Activated CD8-positive, alpha-beta T cell treated with anti-CD3 and anti-CD28 coated beads, Interleukin-2, amount 10 ng/mL, durations not matched to agents 7 days and 5 days (primary cell): ENCODE data around the gene RHOT2. TPM values are rescaled to one million over a fixed set of nuclear protein-coding genes. Genes with fewer than 3 reads are reported as not detected.

Experiments
- ATAC-seq: fragments of 150-1000 bp; cut with Tn5 transposase; one replicate; pipeline ENCODE4 v1.10.0; 2021; ENCODE audit warnings: moderate library complexity
- CTCF ChIA-PET: fragments of 350-600 bp; sonication (Branson Sonifier 250); formaldehyde crosslinking; loops from one replicate; lab custom pipeline; 2021; ENCODE audit warnings: antibody characterized with exemption; lab: Charles Lee
- POLR2A ChIA-PET: fragments of 350-600 bp; sonication (Branson Sonifier 250); formaldehyde crosslinking; loops from one replicate; lab custom pipeline; 2021; ENCODE audit warnings: antibody characterized with exemption; lab: Charles Lee
- DNase-seq: peaks from one replicate; pipeline ENCODE4 v3.0.0-alpha.2; 2020
- H3K27ac Mint-ChIP-seq: one replicate; pipeline ENCODE4 v1.8.0; 2021; ENCODE audit warnings: mild to moderate bottlenecking, mixed read lengths
- H3K27me3 Mint-ChIP-seq: one replicate; pipeline ENCODE4 v1.8.0; 2021; ENCODE audit warnings: low read depth, mixed read lengths
- H3K36me3 Mint-ChIP-seq: one replicate; pipeline ENCODE4 v1.8.0; 2021; ENCODE audit warnings: low read depth, mixed read lengths
- H3K4me1 Mint-ChIP-seq: one replicate; pipeline ENCODE4 v1.8.0; 2021; ENCODE audit warnings: low read depth, mixed read lengths
- H3K4me3 Mint-ChIP-seq: one replicate; pipeline ENCODE4 v1.8.0; 2021; ENCODE audit warnings: mild to moderate bottlenecking, mixed read lengths
- H3K9me3 Mint-ChIP-seq: one replicate; pipeline ENCODE4 v1.8.0; 2022; ENCODE audit warnings: mixed read lengths; ENCODE audit not compliant: insufficient read depth
- total RNA-seq, 2 experiments: library from RNA; stranded (reverse); gene quantifications; one replicate each; pipeline ENCODE4 v1.2.3, GENCODE V29; 2021

RHOT2 gene
- total RNA-seq, 2 experiments from 2014 or later = 135 to 139 TPM

DNA sequence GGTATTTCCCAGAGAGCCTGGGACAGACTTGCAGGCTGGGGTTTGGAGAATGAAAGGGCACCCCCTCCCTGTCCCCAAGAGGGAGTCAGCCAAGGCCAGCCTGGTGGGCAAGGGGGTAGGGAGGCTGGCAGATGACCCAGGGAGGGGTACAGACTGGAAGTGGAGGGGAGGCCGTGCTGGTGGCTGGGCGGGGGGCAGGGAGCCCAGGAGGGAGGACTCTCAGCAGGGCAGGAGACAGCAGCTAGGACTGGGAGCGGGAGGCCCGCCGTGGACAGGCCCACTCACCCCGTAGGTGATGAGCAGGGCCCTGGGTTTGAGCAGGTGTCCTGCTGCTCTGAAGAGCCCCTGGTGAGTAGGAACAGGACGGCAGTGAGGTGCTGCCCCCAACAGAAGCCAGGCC is 32.9 kb upstream of the RHOT2 start:
- H3K27me3 Mint-ChIP-seq = peaks cover 2% of the 10 kb centered on the region
- no peaks in the 10 kb centered on the region for H3K9me3 Mint-ChIP-seq
- peak overlapping the region; percentile 57 for H3K27ac Mint-ChIP-seq
- H3K36me3 Mint-ChIP-seq = peaks cover 3% of the 10 kb centered on the region
- H3K4me3 Mint-ChIP-seq = peak overlapping the region; percentile 60
- H3K4me1 Mint-ChIP-seq = peaks cover 10% of the 10 kb centered on the region
- ATAC-seq (no peak), DNase-seq (no peak)
- CTCF ChIA-PET = no interaction called here
- POLR2A ChIA-PET = no interaction called here

DNA sequence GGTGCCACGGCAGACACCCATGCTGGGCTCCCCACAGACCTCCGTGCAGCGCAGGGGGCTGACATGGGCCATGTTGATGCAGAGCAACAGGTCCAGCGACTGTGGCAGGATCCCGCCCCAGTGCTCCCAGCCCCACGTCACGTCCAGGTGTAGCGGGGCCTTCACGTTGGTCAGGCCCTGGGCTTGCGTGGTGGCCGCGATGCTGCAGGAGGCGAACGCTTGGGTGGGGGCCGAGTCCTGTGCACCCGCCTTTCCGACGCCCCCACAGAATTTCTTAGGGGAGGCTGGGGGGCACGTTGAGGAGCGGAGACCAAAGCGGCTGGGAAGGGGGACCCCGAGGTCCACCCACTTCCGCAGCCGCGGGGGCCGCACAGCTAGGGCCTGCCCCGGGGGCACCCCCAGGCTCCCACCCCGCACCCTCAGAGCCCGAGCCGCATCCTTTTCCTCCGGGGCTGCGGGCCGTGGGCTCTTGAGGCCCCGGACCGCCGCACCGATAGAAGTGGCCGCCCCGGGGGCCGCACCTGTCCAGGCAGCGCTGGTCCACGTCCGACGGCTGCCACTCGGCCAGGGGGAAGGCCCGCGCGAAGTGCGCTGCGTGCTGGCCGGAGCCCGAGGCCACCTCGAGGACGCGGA is 32.2 kb upstream of the RHOT2 start:
- Mint-ChIP-seq H3K4me3 (peak overlapping the region; percentile 90), H3K4me1 (peaks cover 10% of the 10 kb centered on the region), H3K36me3 (peaks cover 3% of the 10 kb centered on the region), H3K27ac (peak overlapping the region; percentile 39), H3K27me3 (peaks cover 2% of the 10 kb centered on the region), H3K9me3 (no peaks in the 10 kb centered on the region)
- ATAC-seq (peak; percentile 2), DNase-seq (no peak)
- ChIA-PET CTCF (interaction anchor here (1.0 to 2.7 kb wide), 3 partner anchors 13 to 70 kb away, joined by 3 to 16 read pairs (median 3); partner anchors contain the start of gene WDR90), POLR2A (interaction anchor here (0.8 to 1.2 kb wide), 4 partner anchors 45 to 108 kb away, joined by 3 to 4 read pairs (median 3); partner anchors contain the start of genes CAPN15 and STUB1)

DNA sequence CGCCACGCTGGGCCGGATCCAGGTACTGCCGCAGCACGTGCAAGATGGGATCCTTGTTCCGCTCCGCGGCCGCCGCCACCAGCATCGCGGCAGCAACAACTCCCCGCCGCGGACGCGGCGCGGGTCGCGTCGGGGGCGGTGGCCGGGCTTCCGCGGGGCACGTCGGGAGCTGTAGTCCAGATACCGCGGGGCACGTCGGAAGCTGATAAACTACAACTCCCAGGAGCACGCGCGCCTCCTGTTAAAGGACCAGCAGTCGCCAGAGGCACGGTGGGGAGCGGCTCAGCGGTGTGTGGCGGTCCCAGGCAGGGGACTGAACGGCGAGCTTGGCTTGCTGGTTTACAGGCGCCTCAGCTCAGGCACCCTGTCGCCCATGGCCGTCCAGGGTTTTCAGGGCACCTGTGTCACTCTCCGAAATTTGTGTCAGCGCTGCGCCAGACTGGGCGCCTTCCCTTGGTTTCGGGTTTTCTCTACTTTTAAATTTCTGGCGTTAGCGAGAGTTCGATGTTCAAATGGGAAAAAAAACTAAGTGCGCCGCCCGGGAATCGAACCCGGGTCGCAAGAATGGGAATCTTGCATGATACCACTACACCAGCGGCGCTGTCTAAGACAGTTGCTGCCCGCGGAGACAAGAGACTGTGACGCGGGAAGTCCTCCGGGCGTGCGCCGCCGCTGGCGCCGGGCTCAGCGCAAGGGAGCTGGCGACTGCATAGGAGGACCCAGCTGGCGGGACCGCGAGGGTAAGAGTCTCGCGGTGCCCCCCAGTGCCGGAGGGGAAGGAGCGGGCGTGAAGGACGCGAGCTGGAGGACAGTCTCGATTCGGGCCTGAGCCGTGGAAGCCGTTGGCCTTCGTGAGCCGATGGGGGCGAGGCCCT is 31.5 kb upstream of the RHOT2 start, which contains the start of gene METTL26:
Gene METTL26, minus strand, starts transcription at position 100 of the 875 bp plus-strand sequence. Its CDS starts 15 bp downstream, at position 85.
- ATAC-seq (peak; percentile 86), DNase-seq (peak; percentile 96)
- peak within 1 kb of the TSS; percentile 88 for H3K27ac Mint-ChIP-seq
- H3K27me3 Mint-ChIP-seq = peaks cover 2% of the 10 kb centered on the region
- no peaks in the 10 kb centered on the region for H3K9me3 Mint-ChIP-seq
- ChIA-PET CTCF (interaction anchor here (0.7 to 2.7 kb wide), 5 partner anchors 12 to 71 kb away, joined by 3 to 16 read pairs (median 3); partner anchors contain the start of gene WDR90), POLR2A (interaction anchor here (0.6 to 1.2 kb wide), 6 partner anchors 43 to 499 kb away, joined by 3 to 4 read pairs (median 3); partner anchors contain the start of genes CAPN15 and STUB1)
- peaks cover 3% of the 10 kb centered on the region for H3K36me3 Mint-ChIP-seq
- peak within 1 kb of the TSS; percentile 90 for H3K4me3 Mint-ChIP-seq
- peaks cover 10% of the 10 kb centered on the region for H3K4me1 Mint-ChIP-seq

DNA sequence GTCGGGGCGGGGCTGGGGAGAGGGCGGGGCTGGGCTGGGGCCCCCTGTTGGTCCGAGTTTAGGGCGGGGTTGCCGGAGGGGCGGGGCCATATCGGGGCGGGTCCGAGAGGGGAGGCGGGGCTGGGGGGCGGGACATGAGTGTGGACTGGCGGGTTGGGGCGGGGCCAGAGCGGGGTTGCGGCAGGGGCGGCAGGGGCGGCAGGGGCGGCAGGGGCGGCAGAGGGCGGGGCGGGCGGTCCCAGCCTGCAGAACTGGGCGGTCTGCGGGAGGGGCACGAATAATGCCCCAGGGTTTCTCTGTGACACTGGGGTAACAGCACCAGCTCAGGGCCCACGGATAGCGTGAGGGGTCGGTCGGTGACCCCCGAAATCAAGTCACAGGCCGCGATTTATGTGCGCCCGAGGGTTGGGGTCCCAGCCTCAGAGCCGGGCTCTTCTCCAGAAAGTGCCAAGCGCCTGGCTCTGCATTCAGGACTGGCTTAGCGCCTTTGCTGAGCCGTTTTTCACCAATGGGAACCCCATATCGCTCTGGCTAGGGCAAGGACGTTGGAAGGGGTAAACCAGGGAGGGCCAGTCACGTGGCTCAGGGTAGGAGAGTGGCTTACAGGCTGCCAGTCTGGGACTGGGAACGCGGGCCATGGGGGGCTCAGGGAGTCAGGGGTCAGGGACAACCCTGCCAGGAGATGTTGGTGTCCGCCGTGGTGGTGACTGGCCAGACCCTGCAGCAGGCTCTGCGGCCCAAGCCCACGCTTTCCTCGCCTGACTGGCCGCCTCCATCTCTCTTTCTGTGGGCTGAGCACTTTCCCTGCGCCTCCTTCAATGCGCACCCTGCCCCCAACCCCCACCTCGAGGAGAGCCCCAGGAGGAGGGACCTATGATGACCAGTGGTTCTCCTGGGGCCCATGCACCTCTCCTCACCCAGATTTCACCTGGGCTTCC is 30.6 kb upstream of the RHOT2 start:
- ChIA-PET CTCF (interaction anchor here (1.2 to 2.7 kb wide), 3 partner anchors 11 to 72 kb away, joined by 3 to 16 read pairs (median 3); partner anchors contain the start of gene WDR90), POLR2A (interaction anchor here (1.1 kb wide), 1 partner anchor 42 kb away, joined by 3 read pairs; no protein-coding TSS in a partner anchor)
- H3K36me3 Mint-ChIP-seq = peaks cover 3% of the 10 kb centered on the region
- ATAC-seq (peak; percentile 16), DNase-seq (peak; percentile 92)
- H3K27ac Mint-ChIP-seq = peak overlapping the region; percentile 88
- peaks cover 10% of the 10 kb centered on the region for H3K4me1 Mint-ChIP-seq
- H3K4me3 Mint-ChIP-seq = peak overlapping the region; percentile 90
- H3K9me3 Mint-ChIP-seq = no peaks in the 10 kb centered on the region
- peaks cover 2% of the 10 kb centered on the region for H3K27me3 Mint-ChIP-seq

DNA sequence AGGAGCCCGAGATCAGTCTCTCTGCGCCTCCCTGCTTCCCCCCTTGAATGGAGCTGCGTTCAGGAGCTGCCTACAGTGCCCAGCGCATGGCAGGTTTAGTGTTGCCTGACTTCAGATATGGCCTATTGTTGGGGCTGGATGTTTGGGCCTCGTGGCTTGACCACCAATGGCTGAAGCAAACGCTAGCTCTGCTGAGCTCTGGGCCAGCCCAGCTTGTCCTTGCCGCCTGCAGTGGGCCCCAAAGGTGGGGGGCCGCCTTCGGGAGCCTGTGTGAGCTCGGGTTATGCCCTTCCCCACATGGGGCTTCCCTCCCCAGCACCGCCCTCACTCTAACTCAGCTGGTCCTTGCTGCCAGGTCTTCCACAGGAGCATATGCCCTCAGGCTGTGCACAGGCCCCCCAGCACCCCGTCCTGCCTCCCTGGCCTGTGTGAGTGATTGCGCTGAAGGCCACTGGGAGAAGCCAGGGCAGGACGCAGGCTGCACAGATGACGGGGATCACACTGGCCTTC is 29.8 kb upstream of the RHOT2 start:
- Mint-ChIP-seq H3K4me3 (no peak overlapping the region), H3K9me3 (no peaks in the 10 kb centered on the region), H3K4me1 (peaks cover 16% of the 10 kb centered on the region), H3K27me3 (peaks cover 2% of the 10 kb centered on the region), H3K27ac (no peak overlapping the region), H3K36me3 (peaks cover 3% of the 10 kb centered on the region)
- POLR2A ChIA-PET = no interaction called here
- ATAC-seq (no peak), DNase-seq (no peak)
- CTCF ChIA-PET = interaction anchor here (2.7 kb wide), 1 partner anchor 10 kb away, joined by 16 read pairs; the partner anchor contains the start of gene WDR90

DNA sequence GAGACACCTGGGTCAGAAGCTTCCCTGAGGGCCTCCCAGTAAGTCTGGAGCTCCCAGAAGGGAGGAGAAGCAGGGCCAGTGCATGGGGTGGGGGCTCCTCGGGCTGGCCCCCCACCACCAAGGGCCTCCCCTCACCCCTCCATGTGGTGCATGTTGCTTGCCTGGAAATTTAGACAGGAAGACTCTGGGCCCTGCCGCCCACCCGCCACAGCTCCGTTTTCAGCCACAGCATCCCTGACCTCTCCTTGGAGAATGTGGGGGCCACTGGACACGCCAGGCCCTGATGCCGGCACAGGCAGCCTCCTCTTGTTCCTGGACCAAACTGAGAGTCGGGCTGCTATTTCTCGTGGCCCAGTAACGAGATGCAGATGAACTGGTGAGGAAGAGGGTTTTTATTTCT is 29.1 kb upstream of the RHOT2 start:
- Mint-ChIP-seq H3K36me3 (peaks cover 6% of the 10 kb centered on the region), H3K9me3 (no peaks in the 10 kb centered on the region), H3K27ac (no peak overlapping the region), H3K4me3 (no peak overlapping the region), H3K4me1 (peaks cover 21% of the 10 kb centered on the region), H3K27me3 (peaks cover 2% of the 10 kb centered on the region)
- ChIA-PET POLR2A (no interaction called here), CTCF (no interaction called here)
- no peak for ATAC-seq
- DNase-seq = no peak

DNA sequence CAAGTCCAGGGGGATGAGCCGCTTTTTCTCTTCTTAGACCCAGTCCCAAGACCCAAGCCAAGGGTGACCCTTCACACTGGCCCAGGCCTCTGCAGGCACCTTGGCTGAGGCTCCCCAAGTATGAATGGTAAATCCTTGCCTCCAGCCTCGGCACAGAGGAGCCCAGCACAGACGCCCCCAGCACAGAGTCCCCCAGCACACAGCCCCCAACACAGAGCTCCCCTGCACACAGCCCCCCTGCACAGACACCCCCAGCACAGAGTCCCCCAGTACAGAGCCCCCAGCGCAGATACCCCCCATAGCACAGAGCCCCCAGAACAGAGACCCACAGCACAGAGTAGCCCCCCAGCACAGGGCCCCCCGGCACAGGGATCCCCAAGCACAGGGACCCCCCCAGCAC is 27.3 kb upstream of the RHOT2 start:
- Mint-ChIP-seq H3K27ac (no peak overlapping the region), H3K4me1 (peaks cover 17% of the 10 kb centered on the region), H3K4me3 (peak overlapping the region; percentile 42), H3K27me3 (peaks cover 2% of the 10 kb centered on the region), H3K36me3 (peaks cover 12% of the 10 kb centered on the region), H3K9me3 (no peaks in the 10 kb centered on the region)
- POLR2A ChIA-PET = no interaction called here
- CTCF ChIA-PET = no interaction called here
- ATAC-seq (no peak), DNase-seq (no peak)

DNA sequence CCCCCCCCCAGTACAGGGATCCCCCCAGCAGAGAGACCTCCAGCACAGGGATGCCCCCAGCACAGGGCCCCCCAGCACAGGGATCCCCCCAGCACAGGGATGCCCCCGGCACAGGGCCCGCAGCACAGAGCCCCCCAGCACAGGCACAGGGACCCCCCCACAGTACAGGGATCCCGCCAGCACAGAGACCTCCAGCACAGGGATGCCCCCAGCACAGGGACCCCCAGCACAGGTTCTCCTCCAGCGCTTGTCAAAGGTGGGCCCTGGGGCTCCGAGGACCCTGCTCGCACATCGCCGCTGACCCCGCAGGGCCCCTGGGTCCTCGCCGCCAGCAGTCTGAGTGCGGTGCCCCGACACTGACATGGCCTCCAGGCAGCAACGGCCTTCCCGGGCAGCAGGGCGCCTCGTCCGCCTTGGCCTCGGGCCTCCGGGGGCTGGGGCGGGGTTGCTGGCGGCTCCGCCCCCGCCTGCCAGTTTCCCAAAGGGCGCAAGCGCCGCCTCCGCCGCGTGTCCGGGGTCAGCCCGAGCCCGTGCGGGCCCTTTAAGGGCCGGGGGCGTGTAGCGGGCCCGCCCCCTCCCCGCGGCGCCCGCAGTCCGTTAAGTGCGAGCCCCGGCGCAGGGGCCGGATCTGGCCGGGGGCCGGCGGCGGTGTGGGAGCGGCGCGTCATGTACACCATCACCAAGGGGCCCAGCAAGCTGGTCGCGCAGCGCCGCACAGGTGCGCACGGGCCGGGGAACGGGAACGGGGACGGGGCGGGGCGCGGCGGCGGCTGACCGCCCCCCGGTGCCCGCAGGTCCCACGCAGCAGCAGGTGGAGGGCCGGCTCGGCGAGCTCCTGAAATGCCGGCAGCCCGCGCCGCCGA is 26.4 kb upstream of the RHOT2 start, which contains the start of gene MCRIP2:
Gene MCRIP2, plus strand, starts transcription at position 503 of the 863 bp plus-strand sequence. Its CDS starts 164 bp downstream, at position 667.
- H3K27me3 Mint-ChIP-seq = peaks cover 2% of the 10 kb centered on the region
- H3K9me3 Mint-ChIP-seq = no peaks in the 10 kb centered on the region
- ATAC-seq = peak; percentile 66
- CTCF ChIA-PET = no interaction called here
- peak; percentile 76 for DNase-seq
- H3K4me3 Mint-ChIP-seq = peak within 1 kb of the TSS; percentile 70
- H3K27ac Mint-ChIP-seq = peak within 1 kb of the TSS; percentile 67
- peaks cover 15% of the 10 kb centered on the region for H3K4me1 Mint-ChIP-seq
- peaks cover 12% of the 10 kb centered on the region for H3K36me3 Mint-ChIP-seq
- POLR2A ChIA-PET = interaction anchor here (1.1 kb wide), 1 partner anchor 13 kb away, joined by 3 read pairs; no protein-coding TSS in a partner anchor

DNA sequence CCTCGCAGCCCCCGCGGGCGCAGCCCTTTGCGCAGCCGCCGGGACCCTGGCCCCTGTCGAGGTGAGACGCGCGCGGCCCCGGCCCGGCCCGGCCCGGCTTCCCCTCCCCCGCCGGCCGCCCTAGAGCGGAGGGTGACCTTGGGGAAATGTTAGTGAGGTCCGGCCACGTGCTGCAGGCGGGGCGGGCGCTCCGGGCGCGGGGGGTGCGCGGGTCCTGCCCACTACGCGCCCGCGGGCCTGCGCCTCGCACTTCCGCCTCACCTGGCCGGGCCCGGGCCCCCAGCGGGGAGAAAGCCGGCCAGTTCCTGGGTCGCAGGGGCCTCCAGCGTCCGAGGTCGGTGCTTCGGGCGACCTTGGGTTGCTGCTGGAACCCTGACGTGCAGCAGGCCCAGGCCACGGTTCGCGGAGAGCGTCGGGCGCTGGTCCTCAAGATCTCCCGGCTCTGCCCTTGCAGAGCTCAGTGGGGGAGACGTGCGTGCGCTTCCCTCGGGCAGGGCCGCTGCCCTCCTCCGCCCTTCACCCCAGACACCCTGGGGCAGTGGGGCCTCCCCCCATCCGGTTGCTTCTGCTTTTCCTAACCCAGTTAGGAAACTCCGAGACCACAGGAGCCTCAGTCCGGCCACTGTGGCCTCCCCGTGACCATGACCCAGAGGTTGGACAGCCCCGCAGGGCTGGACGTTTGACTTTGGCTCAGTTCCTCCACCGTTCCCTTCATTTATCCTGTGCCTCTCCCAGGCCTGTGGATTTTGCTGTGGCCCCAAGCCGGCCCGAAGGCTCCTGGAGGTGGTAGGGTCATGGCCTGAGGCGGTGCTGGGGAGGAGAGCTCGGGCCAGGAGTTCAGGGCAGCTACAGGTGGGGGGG is 25.5 kb upstream of the RHOT2 start:
- POLR2A ChIA-PET = interaction anchor here (0.9 to 1.1 kb wide), 2 partner anchors 12 to 53 kb away, joined by 3 to 4 read pairs; no protein-coding TSS in a partner anchor
- peak overlapping the region; percentile 67 for H3K27ac Mint-ChIP-seq
- peaks cover 15% of the 10 kb centered on the region for H3K4me1 Mint-ChIP-seq
- H3K4me3 Mint-ChIP-seq = peak overlapping the region; percentile 70
- H3K9me3 Mint-ChIP-seq = no peaks in the 10 kb centered on the region
- DNase-seq (peak; percentile 55), ATAC-seq (peak; percentile 47)
- no peaks in the 10 kb centered on the region for H3K27me3 Mint-ChIP-seq
- peaks cover 9% of the 10 kb centered on the region for H3K36me3 Mint-ChIP-seq
- CTCF ChIA-PET = no interaction called here
